ENCODE results near the gene ITGB7. TPM values are rescaled to one million over a fixed set of nuclear protein-coding genes. Genes with fewer than 3 reads are reported as not detected.

ITGB7 gene
- total RNA-seq, 1 donor from 2014 or later = not detected

GRCh38 chr12:53231921-53232645 lies 25.0 kb upstream of the ITGB7 start, which contains the start of gene RARG:
TSS of gene RARG (minus strand) at chr12:53232209. CDS start at chr12:53227545, 4,664 bp downstream.
- no peak for DNase-seq
- peak within 1 kb of the TSS; percentile 44 for H3K27ac Mint-ChIP-seq (ENCODE audit: unreplicated experiment)
- peaks cover 3% of the 10 kb centered on the region for H3K9me3 Mint-ChIP-seq (ENCODE audit: unreplicated experiment)
- peak within 1 kb of the TSS; percentile 68 for H3K4me3 Mint-ChIP-seq (ENCODE audit: unreplicated experiment)
- peaks cover 20% of the 10 kb centered on the region for H3K4me1 Mint-ChIP-seq (ENCODE audit: low read depth, unreplicated experiment)
- no peaks in the 10 kb centered on the region for H3K36me3 Mint-ChIP-seq (ENCODE audit: unreplicated experiment)
- peaks cover 20% of the 10 kb centered on the region for H3K27me3 Mint-ChIP-seq (ENCODE audit: unreplicated experiment)
- TF ChIP-seq CTCF (IDR thresholded peaks at IDR 0.05; ENCODE audit: partially characterized antibody, unreplicated experiment) = no peak

GRCh38 chr12:53231671-53231920 lies 24.5 kb upstream of the ITGB7 start:
- peaks cover 22% of the 10 kb centered on the region for H3K27me3 Mint-ChIP-seq (ENCODE audit: unreplicated experiment)
- H3K4me1 Mint-ChIP-seq (ENCODE audit: low read depth, unreplicated experiment) = peaks cover 20% of the 10 kb centered on the region
- H3K36me3 Mint-ChIP-seq (ENCODE audit: unreplicated experiment) = no peaks in the 10 kb centered on the region
- H3K4me3 Mint-ChIP-seq (ENCODE audit: unreplicated experiment) = peak overlapping the region; percentile 25
- DNase-seq = no peak
- no peak overlapping the region for H3K27ac Mint-ChIP-seq (ENCODE audit: unreplicated experiment)
- H3K9me3 Mint-ChIP-seq (ENCODE audit: unreplicated experiment) = peaks cover 5% of the 10 kb centered on the region
- no peak for TF ChIP-seq CTCF (IDR thresholded peaks at IDR 0.05; ENCODE audit: partially characterized antibody, unreplicated experiment)

- H3K27ac Mint-ChIP-seq (ENCODE audit: unreplicated experiment) = no peak overlapping the region
- H3K9me3 Mint-ChIP-seq (ENCODE audit: unreplicated experiment) = peaks cover 8% of the 10 kb centered on the region
- no peak for DNase-seq
- TF ChIP-seq CTCF (IDR thresholded peaks at IDR 0.05; ENCODE audit: partially characterized antibody, unreplicated experiment) = no peak
- no peak overlapping the region for H3K4me3 Mint-ChIP-seq (ENCODE audit: unreplicated experiment)
- H3K27me3 Mint-ChIP-seq (ENCODE audit: unreplicated experiment) = peaks cover 24% of the 10 kb centered on the region
- H3K36me3 Mint-ChIP-seq (ENCODE audit: unreplicated experiment) = no peaks in the 10 kb centered on the region
- H3K4me1 Mint-ChIP-seq (ENCODE audit: low read depth, unreplicated experiment) = peaks cover 22% of the 10 kb centered on the region
Measured at GRCh38 chr12:53230108-53230845, 23.2 kb upstream of the ITGB7 start.

GRCh38 chr12:53229454-53229853 lies 22.4 kb upstream of the ITGB7 start:
- Mint-ChIP-seq H3K4me3 (ENCODE audit: unreplicated experiment) (no peak overlapping the region), H3K27ac (ENCODE audit: unreplicated experiment) (no peak overlapping the region), H3K36me3 (ENCODE audit: unreplicated experiment) (no peaks in the 10 kb centered on the region), H3K9me3 (ENCODE audit: unreplicated experiment) (peaks cover 8% of the 10 kb centered on the region), H3K27me3 (ENCODE audit: unreplicated experiment) (peaks cover 30% of the 10 kb centered on the region), H3K4me1 (ENCODE audit: low read depth, unreplicated experiment) (peaks cover 19% of the 10 kb centered on the region)
- TF ChIP-seq CTCF (IDR thresholded peaks at IDR 0.05; ENCODE audit: partially characterized antibody, unreplicated experiment) = no peak
- no peak for DNase-seq

GRCh38 chr12:53227836-53228235 lies 20.8 kb upstream of the ITGB7 start:
- Mint-ChIP-seq H3K27me3 (ENCODE audit: unreplicated experiment) (peaks cover 28% of the 10 kb centered on the region), H3K27ac (ENCODE audit: unreplicated experiment) (no peak overlapping the region), H3K4me3 (ENCODE audit: unreplicated experiment) (no peak overlapping the region), H3K4me1 (ENCODE audit: low read depth, unreplicated experiment) (peaks cover 14% of the 10 kb centered on the region), H3K9me3 (ENCODE audit: unreplicated experiment) (peaks cover 11% of the 10 kb centered on the region), H3K36me3 (ENCODE audit: unreplicated experiment) (no peaks in the 10 kb centered on the region)
- no peak for TF ChIP-seq CTCF (IDR thresholded peaks at IDR 0.05; ENCODE audit: partially characterized antibody, unreplicated experiment)
- no peak for DNase-seq
